Activated B cell treated with CpG ODN at 0.5 μM for 24 hours (primary cell): ENCODE data around the gene ARL13A. TPM values are rescaled to one million over a fixed set of nuclear protein-coding genes. Genes with fewer than 3 reads are reported as not detected.

ENCODE experiments used
- ATAC-seq: fragments of 200-7000 bp; cut with Tn5 transposase; one replicate; pipeline ENCODE4 v1.10.0; 2021; ENCODE audit warnings: low read depth, mild to moderate bottlenecking, moderate library complexity
- CTCF ChIA-PET: fragments of 350-600 bp; sonication (Branson Sonifier 250); formaldehyde crosslinking; loops from one replicate; lab custom pipeline; 2021; ENCODE audit warnings: antibody characterized with exemption; lab: Charles Lee
- POLR2A ChIA-PET: fragments of 350-600 bp; sonication (Branson Sonifier 250); formaldehyde crosslinking; loops from one replicate; lab custom pipeline; 2021; ENCODE audit warnings: antibody characterized with exemption; lab: Charles Lee
- DNase-seq: peaks from one replicate; pipeline ENCODE4 v3.0.0; 2022
- H3K27ac Mint-ChIP-seq: one replicate; pipeline ENCODE4 v1.8.0; 2020; ENCODE audit warnings: mixed read lengths
- H3K27me3 Mint-ChIP-seq: one replicate; pipeline ENCODE4 v1.8.0; 2021; ENCODE audit warnings: mixed read lengths
- H3K36me3 Mint-ChIP-seq: one replicate; pipeline ENCODE4 v1.8.0; 2021; ENCODE audit warnings: low read depth, mixed read lengths
- H3K4me1 Mint-ChIP-seq: one replicate; pipeline ENCODE4 v1.8.0; 2021; ENCODE audit warnings: mixed read lengths
- H3K4me3 Mint-ChIP-seq: one replicate; pipeline ENCODE4 v1.8.0; 2020; ENCODE audit warnings: mild to moderate bottlenecking, mixed read lengths
- H3K9me3 Mint-ChIP-seq: one replicate; pipeline ENCODE4 v1.8.0; 2020; ENCODE audit warnings: mixed read lengths
- CTCF ChIP-seq: fragments of 200-600 bp; IDR thresholded peaks from one replicate; pipeline ENCODE4 v1.8.0; 2022; ENCODE audit warnings: antibody characterized with exemption, mild to moderate bottlenecking
- intact Hi-C: fragments of 100-400 bp; cut with micrococcal nuclease; formaldehyde crosslinking; loops from one replicate; pipeline ENCODE4 v1.15.1; 2024
- total RNA-seq: library from RNA; stranded (reverse); gene quantifications from 2 replicates; pipeline ENCODE4 v1.2.3, GENCODE V29; 2022

The ARL13A gene
- total RNA-seq, 1 donor from 2014 or later = not detected

DNA sequence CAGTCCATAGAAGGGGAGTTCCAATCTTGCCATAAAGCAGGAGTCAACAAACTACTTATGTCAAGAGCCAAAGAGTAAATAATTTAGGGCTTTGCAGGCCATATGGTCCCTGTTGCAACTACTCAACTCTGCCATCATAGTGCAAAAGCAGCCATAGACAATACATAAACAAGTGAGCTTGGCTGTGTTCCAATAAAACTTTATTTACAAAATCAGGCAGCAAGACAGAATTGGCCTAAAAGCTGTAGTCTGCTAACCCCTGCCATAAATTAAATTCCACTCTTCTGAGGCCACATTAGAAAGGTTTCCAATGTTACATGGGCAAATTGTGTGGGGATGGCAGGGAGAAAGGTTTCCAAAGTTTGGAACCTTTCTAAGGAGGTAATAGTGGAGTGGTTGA is 67.7 kb downstream of the ARL13A start:
- no peaks in the 10 kb centered on the region for H3K27me3 Mint-ChIP-seq
- no peak for DNase-seq
- intact Hi-C loops = no loop called here
- ATAC-seq = no peak
- no peak overlapping the region for H3K27ac Mint-ChIP-seq
- no peak for TF ChIP-seq CTCF
- H3K36me3 Mint-ChIP-seq = peaks cover 52% of the 10 kb centered on the region
- POLR2A ChIA-PET = no interaction called here
- H3K4me1 Mint-ChIP-seq = no peaks in the 10 kb centered on the region
- H3K4me3 Mint-ChIP-seq = no peak overlapping the region
- H3K9me3 Mint-ChIP-seq = no peaks in the 10 kb centered on the region
- CTCF ChIA-PET = no interaction called here

DNA sequence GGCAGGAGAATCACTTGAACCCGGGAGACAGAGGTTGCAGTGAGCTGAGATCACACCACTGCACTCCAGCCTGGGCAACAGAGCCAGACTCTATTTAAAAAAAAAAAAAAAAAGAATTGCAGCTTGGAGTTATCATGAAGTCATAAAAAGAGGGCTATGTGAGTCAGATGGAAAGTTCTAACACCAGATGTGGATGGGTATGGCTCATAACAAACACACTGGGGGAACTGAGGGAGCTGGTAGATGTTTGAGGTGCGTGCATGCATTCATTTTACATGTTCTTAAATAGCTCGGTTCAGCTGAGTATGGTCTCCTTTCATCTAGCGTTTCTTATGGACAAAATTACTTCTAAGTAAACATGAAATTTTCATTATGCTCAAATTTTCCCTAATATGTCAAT is 70.7 kb downstream of the ARL13A start:
- POLR2A ChIA-PET = interaction anchor here (0.6 kb wide), 1 partner anchor 28 kb away, joined by 3 read pairs; no protein-coding TSS in a partner anchor

More for the DNA sequence above, 70.7 kb downstream of the ARL13A start:
- ATAC-seq (no peak), DNase-seq (no peak)
- peaks cover 53% of the 10 kb centered on the region for H3K36me3 Mint-ChIP-seq
- no peak overlapping the region for H3K27ac Mint-ChIP-seq
- CTCF ChIA-PET = no interaction called here
- no peak overlapping the region for H3K4me3 Mint-ChIP-seq
- TF ChIP-seq CTCF = no peak
- H3K27me3 Mint-ChIP-seq = no peaks in the 10 kb centered on the region
- intact Hi-C loops = no loop called here
- no peaks in the 10 kb centered on the region for H3K4me1 Mint-ChIP-seq
- H3K9me3 Mint-ChIP-seq = no peaks in the 10 kb centered on the region

Other genes with a start within 250 kb of the ARL13A start
- 0.20 and 0.39 TPM in 2 replicates for gene SYTL4, start 237.6 kb upstream of the ARL13A start, total RNA-seq
- gene CSTF2, start 149.3 kb upstream of the ARL13A start, total RNA-seq = 27.7 TPM in 2 replicates
- not detected in 2 replicates for gene NOX1, start 95.3 kb upstream of the ARL13A start, total RNA-seq
- gene XKRX, start 40.8 kb upstream of the ARL13A start, total RNA-seq = 2.0 and 2.2 TPM in 2 replicates
- 28.8 and 37.9 TPM in 2 replicates for gene TRMT2B, start 82.4 kb downstream of the ARL13A start, total RNA-seq
- gene TMEM35A, start 109.2 kb downstream of the ARL13A start, total RNA-seq = not detected in 2 replicates
- gene CENPI, start 128.5 kb downstream of the ARL13A start, total RNA-seq = 2.6 and 3.1 TPM in 2 replicates